Measurements from ENCODE around the gene SYNC.
A peak's percentile ranks its signal among the peaks of the same experiment; 100 is the strongest.
"Not testable (repeated sequence)": the region's sequence is repeated elsewhere in the genome, so short reads cannot be mapped to it uniquely, and the experiment has no call there.

The SYNC gene

GRCh38 chr1:32724678-32725614 lies 22.4 kb upstream of the SYNC start:
- DNase-seq (ENCODE audit: low read depth in 2 of 2), result no peak

- DNase-seq (ENCODE audit: low read depth in 2 of 2), result no peak
Observed at GRCh38 chr1:32719681-32720275, 17.2 kb upstream of the SYNC start.

GRCh38 chr1:32718527-32718926 lies 16.0 kb upstream of the SYNC start:
- DNase-seq (ENCODE audit: low read depth in 2 of 2), result no peak

- no peak for DNase-seq (ENCODE audit: low read depth in 2 of 2)
Observed at GRCh38 chr1:32718036-32718435, 15.5 kb upstream of the SYNC start.

GRCh38 chr1:32717503-32717902 lies 14.9 kb upstream of the SYNC start:
- DNase-seq (ENCODE audit: low read depth in 2 of 2), result no peak

GRCh38 chr1:32716312-32717148 lies 14.0 kb upstream of the SYNC start:
- DNase-seq (ENCODE audit: low read depth in 2 of 2), result peak in 1 of 2 donors; percentile 9

GRCh38 chr1:32715901-32716311 lies 13.3 kb upstream of the SYNC start:
- no peak for DNase-seq (ENCODE audit: low read depth in 2 of 2)

- DNase-seq (ENCODE audit: low read depth in 2 of 2), result no peak
Observed at GRCh38 chr1:32714277-32714676, 11.7 kb upstream of the SYNC start.

GRCh38 chr1:32713081-32713480 lies 10.5 kb upstream of the SYNC start:
- DNase-seq (ENCODE audit: low read depth in 2 of 2), result no peak

- not testable (repeated sequence) for DNase-seq (ENCODE audit: low read depth in 2 of 2)
Observed at GRCh38 chr1:32711221-32711620, 8.7 kb upstream of the SYNC start.

GRCh38 chr1:32709476-32709875 lies 6.9 kb upstream of the SYNC start:
- no peak for DNase-seq (ENCODE audit: low read depth in 2 of 2)

- no peak for DNase-seq (ENCODE audit: low read depth in 2 of 2)
Observed at GRCh38 chr1:32709075-32709474, 6.5 kb upstream of the SYNC start.

- no peak for DNase-seq (ENCODE audit: low read depth in 2 of 2)
Observed at GRCh38 chr1:32706491-32706890, 3.9 kb upstream of the SYNC start.

GRCh38 chr1:32705516-32705915 lies 2.9 kb upstream of the SYNC start:
- DNase-seq (ENCODE audit: low read depth in 2 of 2), result no peak

GRCh38 chr1:32703479-32704291 lies 1.1 kb upstream of the SYNC start:
- DNase-seq (ENCODE audit: low read depth in 2 of 2), result no peak

GRCh38 chr1:32701951-32702598 lies 495 bp downstream of the SYNC start:
- no peak for DNase-seq (ENCODE audit: low read depth in 2 of 2)

- no peak for DNase-seq (ENCODE audit: low read depth in 2 of 2)
Observed at GRCh38 chr1:32701421-32701911, 1.1 kb downstream of the SYNC start.

GRCh38 chr1:32696996-32697395 lies 5.6 kb downstream of the SYNC start:
- DNase-seq (ENCODE audit: low read depth in 2 of 2), result not testable (repeated sequence)

- DNase-seq (ENCODE audit: low read depth in 2 of 2), result no peak
Observed at GRCh38 chr1:32696041-32696440, 6.5 kb downstream of the SYNC start.

- DNase-seq (ENCODE audit: low read depth in 2 of 2), result no peak
Observed at GRCh38 chr1:32695098-32695904, 7.3 kb downstream of the SYNC start.

Measured in stimulated activated CD8-positive, alpha-beta memory T cell treated with anti-CD3 and anti-CD28 coated beads, Interleukin-7, amount 100 ng/mL, for 1 hour (primary cell).